Measurements from ENCODE around the gene AEBP1.

DNA sequence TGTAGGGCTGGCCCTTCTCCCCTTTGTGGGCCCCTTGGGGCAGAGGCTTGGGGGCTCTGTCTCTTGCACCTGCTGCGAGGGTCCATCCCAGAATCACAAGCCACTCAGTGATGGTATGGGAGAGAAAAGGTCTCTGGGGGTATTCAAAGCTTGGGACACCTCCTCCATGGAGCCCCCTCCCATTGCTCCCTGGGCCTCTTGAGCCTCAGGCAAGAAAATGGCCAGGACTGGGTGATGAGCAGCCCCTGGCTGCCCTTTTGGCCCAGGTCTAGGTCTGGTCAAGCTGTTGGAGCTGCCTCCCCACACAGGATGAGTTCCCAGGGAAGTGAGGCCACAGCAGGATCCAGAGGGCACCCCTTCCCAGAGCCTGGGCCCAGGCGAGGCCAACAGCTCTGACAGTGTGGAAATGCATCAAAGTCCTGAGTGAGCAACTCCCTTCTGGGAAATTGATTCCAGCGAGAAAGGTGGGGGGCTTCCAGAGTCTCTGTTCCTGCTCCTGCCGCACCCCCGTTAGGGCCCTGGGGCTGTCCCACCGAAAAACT, 40.4 kb downstream of the AEBP1 start:
- TF ChIP-seq, protein P1, sequence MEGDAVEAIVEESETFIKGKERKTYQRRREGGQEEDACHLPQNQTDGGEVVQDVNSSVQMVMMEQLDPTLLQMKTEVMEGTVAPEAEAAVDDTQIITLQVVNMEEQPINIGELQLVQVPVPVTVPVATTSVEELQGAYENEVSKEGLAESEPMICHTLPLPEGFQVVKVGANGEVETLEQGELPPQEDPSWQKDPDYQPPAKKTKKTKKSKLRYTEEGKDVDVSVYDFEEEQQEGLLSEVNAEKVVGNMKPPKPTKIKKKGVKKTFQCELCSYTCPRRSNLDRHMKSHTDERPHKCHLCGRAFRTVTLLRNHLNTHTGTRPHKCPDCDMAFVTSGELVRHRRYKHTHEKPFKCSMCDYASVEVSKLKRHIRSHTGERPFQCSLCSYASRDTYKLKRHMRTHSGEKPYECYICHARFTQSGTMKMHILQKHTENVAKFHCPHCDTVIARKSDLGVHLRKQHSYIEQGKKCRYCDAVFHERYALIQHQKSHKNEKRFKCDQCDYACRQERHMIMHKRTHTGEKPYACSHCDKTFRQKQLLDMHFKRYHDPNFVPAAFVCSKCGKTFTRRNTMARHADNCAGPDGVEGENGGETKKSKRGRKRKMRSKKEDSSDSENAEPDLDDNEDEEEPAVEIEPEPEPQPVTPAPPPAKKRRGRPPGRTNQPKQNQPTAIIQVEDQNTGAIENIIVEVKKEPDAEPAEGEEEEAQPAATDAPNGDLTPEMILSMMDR (IDR thresholded peaks at IDR 0.05), result no peak
- TF ChIP-seq POLR2A (IDR thresholded peaks at IDR 0.05), result no peak
